H4 (cell line): ENCODE data around the gene DSE. TPM values are rescaled to one million over a fixed set of nuclear protein-coding genes. Genes with fewer than 3 reads are reported as not detected.
A peak's percentile ranks its signal among the peaks of the same experiment; 100 is the strongest.

Experiments used
- DNase-seq: peaks from one replicate; pipeline ENCODE4 v3.0.0-alpha.2; 2015; ENCODE audit warnings: low spot score
- total RNA-seq: library from RNA; depleted of rRNA; stranded (reverse); fragments of >200 nt; shearing (Covaris generic); gene quantifications from 2 replicates; pipeline ENCODE4 v1.2.3, GENCODE V29; 2014

DSE gene
- total RNA-seq, 1 experiment from 2014 or later: 67.1 TPM

- no peak for DNase-seq
These were observed 74.4 kb downstream of the DSE start for GRCh38 chr6:116445102-116445501.

GRCh38 chr6:116446399-116446798 is 75.7 kb downstream of the DSE start:
- DNase-seq: peak; percentile 21

- DNase-seq: peak; percentile 41
These were observed 76.3 kb downstream of the DSE start for GRCh38 chr6:116447052-116447451.

- DNase-seq: peak; percentile 86
These were observed 76.8 kb downstream of the DSE start for GRCh38 chr6:116447496-116448011.

- no peak for DNase-seq
These were observed 78.8 kb downstream of the DSE start for GRCh38 chr6:116449565-116449964.

- DNase-seq: no peak
These were observed 79.5 kb downstream of the DSE start for GRCh38 chr6:116450185-116450710.

- DNase-seq: no peak
These were observed 80.3 kb downstream of the DSE start for GRCh38 chr6:116450769-116451740.

- DNase-seq: no peak
These were observed 81.2 kb downstream of the DSE start for GRCh38 chr6:116451916-116452315.

- DNase-seq: no peak
These were observed 81.8 kb downstream of the DSE start for GRCh38 chr6:116452531-116452930.

- no peak for DNase-seq
These were observed 85.4 kb downstream of the DSE start for GRCh38 chr6:116456106-116456505.

- DNase-seq: no peak
These were observed 86.2 kb downstream of the DSE start for GRCh38 chr6:116456927-116457326.

GRCh38 chr6:116458264-116458663 is 87.5 kb downstream of the DSE start:
- DNase-seq: no peak

- no peak for DNase-seq
These were observed 89.2 kb downstream of the DSE start for GRCh38 chr6:116459927-116460326.

- DNase-seq: no peak
These were observed 90.7 kb downstream of the DSE start, which contains the start of gene CALHM6 for GRCh38 chr6:116461331-116461931. TSS of gene CALHM6 (plus strand) at chr6:116461375. CDS start at chr6:116461930, 555 bp downstream.

- no peak for DNase-seq
These were observed 91.5 kb downstream of the DSE start for GRCh38 chr6:116461932-116462885.

- no peak for DNase-seq
These were observed 92.6 kb downstream of the DSE start for GRCh38 chr6:116463301-116463700.

- no peak for DNase-seq
These were observed 94.5 kb downstream of the DSE start for GRCh38 chr6:116465246-116465645.

GRCh38 chr6:116467096-116467495 is 96.3 kb downstream of the DSE start:
- no peak for DNase-seq

- DNase-seq: no peak
These were observed 96.8 kb downstream of the DSE start for GRCh38 chr6:116467514-116467913.

- no peak for DNase-seq
These were observed 97.5 kb downstream of the DSE start for GRCh38 chr6:116468293-116468692.

GRCh38 chr6:116471531-116471930 is 100.8 kb downstream of the DSE start:
- no peak for DNase-seq
